Activated T-cell treated with anti-CD3 and anti-CD28 coated beads for 1 hour (primary cell): ENCODE results near the gene OR2H1.
"Not testable (repeated sequence)": the region's sequence is repeated elsewhere in the genome, so short reads cannot be mapped to it uniquely, and the experiment has no call there.

Experiments used
- DNase-seq: peaks from one replicate; pipeline ENCODE4 v3.0.0-alpha.2; 2020; ENCODE audit warnings: low read depth

The OR2H1 gene

GRCh38 chr6:29456971-29457370, at the start of gene OR2H1, which contains the start of gene OR11A1:
TSS of gene OR2H1 (plus strand) at chr6:29457155. CDS start at chr6:29461770, 4,615 bp downstream.
TSS of gene OR11A1 (minus strand) at chr6:29457071. CDS start at chr6:29427641, 29,430 bp downstream.
- no peak for DNase-seq

- DNase-seq = no peak
Observed at GRCh38 chr6:29414588-29414987, 42.4 kb upstream of the OR2H1 start, which contains the start of gene OR12D1. TSS of gene OR12D1 (plus strand) at chr6:29414928.

GRCh38 chr6:29419516-29419915, 37.4 kb upstream of the OR2H1 start:
- no peak for DNase-seq

GRCh38 chr6:29424168-29424567, 32.8 kb upstream of the OR2H1 start:
- DNase-seq = no peak

- DNase-seq = no peak
Observed at GRCh38 chr6:29424575-29424974, 32.4 kb upstream of the OR2H1 start.

GRCh38 chr6:29425075-29425474, 31.9 kb upstream of the OR2H1 start:
- DNase-seq = no peak

GRCh38 chr6:29426654-29427053, 30.3 kb upstream of the OR2H1 start:
- no peak for DNase-seq

GRCh38 chr6:29436730-29437129, 20.2 kb upstream of the OR2H1 start:
- DNase-seq = not testable (repeated sequence)

GRCh38 chr6:29439006-29439405, 17.9 kb upstream of the OR2H1 start, which contains the start of gene OR10C1:
TSS of gene OR10C1 (plus strand) at chr6:29439306. CDS start at chr6:29440016, 710 bp downstream.
- no peak for DNase-seq

- no peak for DNase-seq
Observed at GRCh38 chr6:29442719-29443118, 14.2 kb upstream of the OR2H1 start.

GRCh38 chr6:29444031-29444430, 12.9 kb upstream of the OR2H1 start:
- not testable (repeated sequence) for DNase-seq

GRCh38 chr6:29447670-29448069, 9.3 kb upstream of the OR2H1 start:
- DNase-seq = no peak

- no peak for DNase-seq
Observed at GRCh38 chr6:29451471-29452193, 5.3 kb upstream of the OR2H1 start.

- DNase-seq = no peak
Observed at GRCh38 chr6:29461021-29461814, 4.3 kb downstream of the OR2H1 start.

- no peak for DNase-seq
Observed at GRCh38 chr6:29462022-29462421, 5.1 kb downstream of the OR2H1 start.

- DNase-seq = no peak
Observed at GRCh38 chr6:29465279-29465678, 8.3 kb downstream of the OR2H1 start.

- DNase-seq = no peak
Observed at GRCh38 chr6:29465801-29466200, 8.8 kb downstream of the OR2H1 start.

- DNase-seq = no peak
Observed at GRCh38 chr6:29466241-29466640, 9.3 kb downstream of the OR2H1 start.

- no peak for DNase-seq
Observed at GRCh38 chr6:29474996-29475395, 18.0 kb downstream of the OR2H1 start.

GRCh38 chr6:29477923-29478450, 21.0 kb downstream of the OR2H1 start:
- no peak for DNase-seq

- no peak for DNase-seq
Observed at GRCh38 chr6:29478740-29479139, 21.8 kb downstream of the OR2H1 start.

GRCh38 chr6:29479560-29479959, 22.6 kb downstream of the OR2H1 start:
- DNase-seq = no peak

- no peak for DNase-seq
Observed at GRCh38 chr6:29483186-29483585, 26.2 kb downstream of the OR2H1 start.
